Fibroblast of villous mesenchyme (primary cell): ENCODE data around the gene TRABD2A. TPM values are rescaled to one million over a fixed set of nuclear protein-coding genes. Genes with fewer than 3 reads are reported as not detected.

ENCODE experiments used
- DNase-seq: peaks from one replicate; pipeline ENCODE4 v3.0.0-alpha.2; 2010; ENCODE audit warnings: low read depth
- H3K4me3 ChIP-seq: 2 replicates; pipeline ENCODE4 v1.5.1; 2011; ENCODE audit warnings: low read depth, mild to moderate bottlenecking, low read length
- total RNA-seq: library from RNA; depleted of rRNA; stranded (reverse); fragments of >200 nt; gene quantifications from 2 replicates; pipeline ENCODE4 v1.2.3, GENCODE V29; 2012
- TF ChIP-seq, protein P1 (sequence below): IDR thresholded peaks from 2 replicates; pipeline ENCODE4 v1.5.1; 2012; ENCODE audit warnings: low read depth, mild to moderate bottlenecking, low read length; ENCODE audit not compliant: insufficient read depth

Gene TRABD2A, protein sequence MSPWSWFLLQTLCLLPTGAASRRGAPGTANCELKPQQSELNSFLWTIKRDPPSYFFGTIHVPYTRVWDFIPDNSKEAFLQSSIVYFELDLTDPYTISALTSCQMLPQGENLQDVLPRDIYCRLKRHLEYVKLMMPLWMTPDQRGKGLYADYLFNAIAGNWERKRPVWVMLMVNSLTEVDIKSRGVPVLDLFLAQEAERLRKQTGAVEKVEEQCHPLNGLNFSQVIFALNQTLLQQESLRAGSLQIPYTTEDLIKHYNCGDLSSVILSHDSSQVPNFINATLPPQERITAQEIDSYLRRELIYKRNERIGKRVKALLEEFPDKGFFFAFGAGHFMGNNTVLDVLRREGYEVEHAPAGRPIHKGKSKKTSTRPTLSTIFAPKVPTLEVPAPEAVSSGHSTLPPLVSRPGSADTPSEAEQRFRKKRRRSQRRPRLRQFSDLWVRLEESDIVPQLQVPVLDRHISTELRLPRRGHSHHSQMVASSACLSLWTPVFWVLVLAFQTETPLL
- 1.3 and 1.7 TPM in 2 replicates for total RNA-seq

DNA sequence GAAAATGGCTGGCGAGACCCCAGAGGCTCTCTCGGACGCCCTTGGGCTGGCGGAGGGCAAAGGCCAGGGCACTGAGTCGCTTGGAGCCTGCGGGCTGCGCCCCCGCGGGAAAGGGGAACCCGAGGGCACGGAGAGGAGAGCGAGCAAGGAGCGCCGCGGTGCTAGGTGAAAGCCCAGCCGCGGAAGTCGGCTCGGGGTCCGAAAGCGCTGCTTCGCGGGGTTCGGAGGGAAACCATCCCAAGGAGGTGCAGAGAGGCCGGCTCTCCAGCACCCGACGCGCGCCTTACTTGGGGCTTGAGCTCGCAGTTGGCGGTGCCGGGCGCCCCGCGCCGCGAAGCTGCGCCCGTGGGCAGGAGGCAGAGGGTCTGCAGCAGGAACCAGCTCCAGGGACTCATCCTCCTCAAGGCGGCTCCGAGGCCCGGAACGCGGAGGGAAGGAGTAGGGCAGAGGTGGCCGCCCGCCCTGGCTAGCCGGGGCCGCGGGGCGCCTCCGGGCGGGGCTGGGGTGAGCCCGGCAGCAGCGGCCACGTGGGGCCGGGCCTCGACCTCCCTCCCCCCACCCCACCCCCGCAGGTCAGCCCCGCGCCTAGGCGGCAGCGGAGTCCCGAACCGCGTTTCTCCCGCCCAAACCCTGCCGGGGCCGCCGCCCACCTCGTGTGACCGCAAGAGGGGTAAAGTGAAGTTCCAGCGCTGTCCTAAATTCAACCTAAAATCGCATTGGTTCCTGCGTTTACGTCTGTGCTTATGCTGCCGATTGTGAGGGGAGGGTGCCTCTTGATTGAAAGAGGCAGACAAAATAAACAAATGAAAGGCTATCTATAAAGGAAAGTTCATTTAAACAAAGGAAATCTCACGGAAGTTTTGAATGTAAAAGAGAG lies at the start of gene TRABD2A:
Gene TRABD2A (minus strand): TSS at position 440 of the 877 bp plus-strand sequence. CDS start 45 bp downstream, at position 395.
- H3K4me3 ChIP-seq: peak within 1 kb of the TSS; percentile 59
- no peak for DNase-seq
- TF ChIP-seq, protein P1, sequence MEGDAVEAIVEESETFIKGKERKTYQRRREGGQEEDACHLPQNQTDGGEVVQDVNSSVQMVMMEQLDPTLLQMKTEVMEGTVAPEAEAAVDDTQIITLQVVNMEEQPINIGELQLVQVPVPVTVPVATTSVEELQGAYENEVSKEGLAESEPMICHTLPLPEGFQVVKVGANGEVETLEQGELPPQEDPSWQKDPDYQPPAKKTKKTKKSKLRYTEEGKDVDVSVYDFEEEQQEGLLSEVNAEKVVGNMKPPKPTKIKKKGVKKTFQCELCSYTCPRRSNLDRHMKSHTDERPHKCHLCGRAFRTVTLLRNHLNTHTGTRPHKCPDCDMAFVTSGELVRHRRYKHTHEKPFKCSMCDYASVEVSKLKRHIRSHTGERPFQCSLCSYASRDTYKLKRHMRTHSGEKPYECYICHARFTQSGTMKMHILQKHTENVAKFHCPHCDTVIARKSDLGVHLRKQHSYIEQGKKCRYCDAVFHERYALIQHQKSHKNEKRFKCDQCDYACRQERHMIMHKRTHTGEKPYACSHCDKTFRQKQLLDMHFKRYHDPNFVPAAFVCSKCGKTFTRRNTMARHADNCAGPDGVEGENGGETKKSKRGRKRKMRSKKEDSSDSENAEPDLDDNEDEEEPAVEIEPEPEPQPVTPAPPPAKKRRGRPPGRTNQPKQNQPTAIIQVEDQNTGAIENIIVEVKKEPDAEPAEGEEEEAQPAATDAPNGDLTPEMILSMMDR: no peak

DNA sequence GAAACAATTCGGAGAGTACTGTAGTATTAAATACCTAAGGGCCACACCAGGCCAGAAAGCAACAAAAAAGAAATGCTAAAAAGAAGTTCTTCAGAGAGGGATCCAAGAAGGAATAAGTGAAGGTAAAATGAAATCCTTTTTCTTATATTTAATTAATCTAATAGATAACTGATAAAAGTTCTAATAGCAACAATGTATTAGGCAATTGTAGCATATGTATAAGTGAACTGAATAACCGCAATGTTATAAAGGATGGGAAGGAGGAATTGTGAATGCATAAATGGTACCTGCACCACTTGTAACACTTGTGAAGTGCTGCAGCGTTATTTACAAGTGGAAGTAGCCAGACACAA lies 46.4 kb upstream of the TRABD2A start:
- H3K4me3 ChIP-seq: no peak overlapping the region

DNA sequence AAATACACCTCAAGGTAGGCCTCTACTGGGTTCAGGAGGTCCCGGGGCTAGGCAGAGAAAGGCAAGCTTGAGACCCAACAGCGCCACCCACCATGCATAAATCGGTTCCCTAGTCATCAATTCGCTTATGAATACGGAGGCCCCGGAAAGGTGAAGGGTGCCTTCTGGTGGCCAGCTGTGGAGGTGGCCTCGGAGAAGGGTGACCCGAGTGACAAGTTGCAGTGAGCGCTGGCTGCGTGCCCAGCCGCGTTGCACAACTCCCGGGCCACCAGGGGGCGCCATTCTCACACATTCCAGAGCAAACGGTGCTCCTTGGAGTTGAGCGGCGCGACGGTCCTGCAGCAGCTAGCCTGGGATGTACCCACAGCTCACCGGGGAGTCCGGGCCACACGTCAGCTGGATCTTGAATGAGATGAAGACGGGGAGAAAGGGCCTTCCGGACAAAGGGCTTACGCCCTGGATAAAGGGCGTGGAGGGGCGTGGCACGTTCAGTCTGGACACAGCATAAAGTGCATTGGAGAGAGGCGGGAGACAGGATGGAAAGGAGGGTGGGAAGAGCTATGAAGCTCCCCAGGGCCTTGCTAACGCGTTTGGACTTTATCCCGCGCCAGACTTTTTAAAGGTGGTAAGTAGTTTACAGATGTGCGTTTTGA lies 45.0 kb upstream of the TRABD2A start:
- H3K4me3 ChIP-seq: peak overlapping the region; percentile 52
- TF ChIP-seq, protein P1: peak; percentile 89
- DNase-seq: peak; percentile 90

More for the DNA sequence above, 46.4 kb upstream of the TRABD2A start:
- TF ChIP-seq, protein P1: no peak
- DNase-seq: no peak

DNA sequence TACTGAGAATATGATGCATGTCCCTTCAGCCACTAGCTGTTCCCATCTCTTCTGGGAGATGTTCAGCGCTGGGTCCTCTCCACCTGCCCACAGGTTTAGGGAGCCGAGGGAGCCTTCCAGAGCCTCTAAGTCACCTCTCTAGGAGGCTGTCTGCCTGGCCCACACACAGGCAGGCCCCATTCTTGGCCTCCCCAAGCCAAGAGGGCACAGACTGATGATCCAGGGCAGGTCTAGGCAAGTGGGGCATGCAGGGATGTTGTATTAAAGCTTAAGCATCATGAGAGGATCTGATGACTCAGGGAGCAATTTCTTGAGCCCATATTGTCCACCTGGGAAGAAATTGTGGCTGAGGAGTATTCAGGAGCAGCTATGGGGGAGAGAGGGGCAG lies 44.4 kb upstream of the TRABD2A start:
- DNase-seq: no peak
- TF ChIP-seq, protein P1: no peak
- no peak overlapping the region for H3K4me3 ChIP-seq

DNA sequence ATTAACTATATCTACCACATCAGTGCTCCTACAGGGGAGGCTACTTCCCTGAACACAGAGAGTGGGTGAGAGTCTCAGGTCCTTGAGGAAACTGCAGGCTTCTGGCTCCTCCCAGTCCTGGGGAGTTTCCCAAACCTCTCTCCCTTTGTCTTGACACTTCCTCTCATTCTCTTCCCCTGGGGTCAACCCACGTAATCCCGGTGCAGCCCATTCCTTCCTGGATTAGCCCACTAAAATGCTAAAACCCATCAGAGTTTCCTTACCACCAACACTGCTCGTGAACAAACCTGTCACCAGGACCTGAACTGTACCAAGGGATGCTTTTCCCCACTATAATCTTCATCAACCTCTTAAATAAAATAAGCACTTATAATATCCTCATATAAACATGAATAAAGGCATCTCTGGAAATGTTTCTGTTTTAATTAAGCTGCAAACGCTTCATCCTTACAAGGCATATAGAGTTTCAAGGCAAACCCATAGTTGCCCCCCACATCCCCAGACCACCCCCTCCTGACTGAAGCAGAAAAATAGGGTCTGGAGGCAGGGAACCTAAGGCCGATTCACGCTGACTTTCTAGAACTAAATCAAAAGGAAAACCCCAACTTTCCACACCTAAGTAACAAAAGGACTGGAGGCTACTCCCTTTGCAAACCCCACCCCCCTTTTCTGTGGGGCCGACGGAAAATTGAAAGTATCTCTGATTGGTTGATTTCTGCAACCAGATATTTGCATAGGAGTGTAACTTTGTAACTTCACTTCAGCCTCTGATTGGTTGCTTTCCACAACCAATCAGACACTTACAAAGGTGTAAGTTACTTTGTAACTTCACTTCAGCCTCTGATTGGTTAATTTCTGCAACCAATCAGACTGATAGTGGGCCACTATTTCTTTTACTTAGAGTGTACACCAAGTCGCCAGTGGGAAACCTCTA lies 43.6 kb upstream of the TRABD2A start:
- peak; percentile 44 for DNase-seq
- TF ChIP-seq, protein P1: no peak
- H3K4me3 ChIP-seq: no peak overlapping the region
